ENCODE measurements around the gene FBN1. TPM values are rescaled to one million over a fixed set of nuclear protein-coding genes. Genes with fewer than 3 reads are reported as not detected.
A peak's percentile ranks its signal among the peaks of the same experiment; 100 is the strongest.

Gene FBN1
- polyA plus RNA-seq, 6 donors from 2014 or later: 0.03 TPM; not detected in 5

GRCh38 chr15:48560321-48561051 is 85.0 kb downstream of the FBN1 start:
- H3K4me3 Mint-ChIP-seq: no peak overlapping the region
- H3K9me3 Mint-ChIP-seq: no peaks in the 10 kb centered on the region
- ATAC-seq (ENCODE audit: low read depth in 2 of 2) (no peak), DNase-seq (no peak)
- no peaks in the 10 kb centered on the region for H3K4me1 Mint-ChIP-seq
- peaks cover 0 to 8% (median 0%) of the 10 kb centered on the region in 3 donors for H3K27me3 Mint-ChIP-seq
- H3K36me3 Mint-ChIP-seq: no peaks in the 10 kb centered on the region
- no peak overlapping the region for H3K27ac Mint-ChIP-seq

- ATAC-seq (ENCODE audit: low read depth in 2 of 2): no peak
- Mint-ChIP-seq H3K27me3 (peaks cover 0 to 8% (median 0%) of the 10 kb centered on the region in 3 donors), H3K27ac (no peak overlapping the region), H3K4me1 (no peaks in the 10 kb centered on the region), H3K9me3 (no peaks in the 10 kb centered on the region), H3K4me3 (no peak overlapping the region), H3K36me3 (no peaks in the 10 kb centered on the region)
- no peak for DNase-seq
These were observed 86.2 kb downstream of the FBN1 start for GRCh38 chr15:48559285-48559684.

GRCh38 chr15:48558226-48558625 is 87.3 kb downstream of the FBN1 start:
- H3K36me3 Mint-ChIP-seq: no peaks in the 10 kb centered on the region
- H3K9me3 Mint-ChIP-seq: no peaks in the 10 kb centered on the region
- no peak for DNase-seq
- H3K4me3 Mint-ChIP-seq: no peak overlapping the region
- ATAC-seq (ENCODE audit: low read depth in 2 of 2): no peak
- H3K27me3 Mint-ChIP-seq: peaks cover 0 to under 1% (median 0%) of the 10 kb centered on the region in 3 donors
- H3K4me1 Mint-ChIP-seq: no peaks in the 10 kb centered on the region
- H3K27ac Mint-ChIP-seq: no peak overlapping the region

GRCh38 chr15:48557335-48557734 is 88.2 kb downstream of the FBN1 start:
- no peak overlapping the region for H3K27ac Mint-ChIP-seq
- no peaks in the 10 kb centered on the region for H3K4me1 Mint-ChIP-seq
- no peak for ATAC-seq (ENCODE audit: low read depth in 2 of 2)
- no peak overlapping the region for H3K4me3 Mint-ChIP-seq
- H3K27me3 Mint-ChIP-seq: no peaks in the 10 kb centered on the region
- no peak for DNase-seq
- no peaks in the 10 kb centered on the region for H3K9me3 Mint-ChIP-seq
- H3K36me3 Mint-ChIP-seq: no peaks in the 10 kb centered on the region

- ATAC-seq (ENCODE audit: low read depth in 2 of 2) (no peak), DNase-seq (no peak)
- Mint-ChIP-seq H3K4me1 (no peaks in the 10 kb centered on the region), H3K36me3 (no peaks in the 10 kb centered on the region), H3K4me3 (no peak overlapping the region), H3K27ac (no peak overlapping the region), H3K9me3 (no peaks in the 10 kb centered on the region), H3K27me3 (no peaks in the 10 kb centered on the region)
These were observed 89.2 kb downstream of the FBN1 start for GRCh38 chr15:48556159-48556897.

GRCh38 chr15:48555241-48555881 is 90.1 kb downstream of the FBN1 start:
- no peaks in the 10 kb centered on the region for H3K4me1 Mint-ChIP-seq
- H3K27ac Mint-ChIP-seq: no peak overlapping the region
- no peak for ATAC-seq (ENCODE audit: low read depth in 2 of 2)
- no peak for DNase-seq
- H3K9me3 Mint-ChIP-seq: no peaks in the 10 kb centered on the region
- no peaks in the 10 kb centered on the region for H3K27me3 Mint-ChIP-seq
- H3K36me3 Mint-ChIP-seq: no peaks in the 10 kb centered on the region
- no peak overlapping the region for H3K4me3 Mint-ChIP-seq

- Mint-ChIP-seq H3K9me3 (no peaks in the 10 kb centered on the region), H3K4me1 (no peaks in the 10 kb centered on the region)
These were observed 91.4 kb downstream of the FBN1 start for GRCh38 chr15:48554112-48554511.

GRCh38 chr15:48553559-48553958 is 92.0 kb downstream of the FBN1 start:
- Mint-ChIP-seq H3K4me1 (no peaks in the 10 kb centered on the region), H3K36me3 (no peaks in the 10 kb centered on the region), H3K9me3 (no peaks in the 10 kb centered on the region), H3K27me3 (no peaks in the 10 kb centered on the region), H3K4me3 (no peak overlapping the region), H3K27ac (no peak overlapping the region)
- no peak for DNase-seq
- no peak for ATAC-seq (ENCODE audit: low read depth in 2 of 2)

More at GRCh38 chr15:48554112-48554511, 91.4 kb downstream of the FBN1 start:
- Mint-ChIP-seq H3K4me3 (no peak overlapping the region), H3K27me3 (no peaks in the 10 kb centered on the region), H3K27ac (no peak overlapping the region), H3K36me3 (no peaks in the 10 kb centered on the region)
- no peak for DNase-seq
- no peak for ATAC-seq (ENCODE audit: low read depth in 2 of 2)

- H3K27me3 Mint-ChIP-seq: no peaks in the 10 kb centered on the region
- H3K27ac Mint-ChIP-seq: no peak overlapping the region
These were observed 94.5 kb downstream of the FBN1 start for GRCh38 chr15:48550822-48551525.

GRCh38 chr15:48548455-48548854 is 97.1 kb downstream of the FBN1 start:
- ATAC-seq (ENCODE audit: low read depth in 2 of 2) (no peak), DNase-seq (no peak)
- no peaks in the 10 kb centered on the region for H3K4me1 Mint-ChIP-seq
- peak overlapping the region in 1 of 6 donors; percentile 13 for H3K27ac Mint-ChIP-seq
- H3K27me3 Mint-ChIP-seq: no peaks in the 10 kb centered on the region
- no peaks in the 10 kb centered on the region for H3K9me3 Mint-ChIP-seq
- H3K36me3 Mint-ChIP-seq: no peaks in the 10 kb centered on the region
- no peak overlapping the region for H3K4me3 Mint-ChIP-seq

More at GRCh38 chr15:48550822-48551525, 94.5 kb downstream of the FBN1 start:
- Mint-ChIP-seq H3K4me3 (no peak overlapping the region), H3K9me3 (no peaks in the 10 kb centered on the region), H3K4me1 (no peaks in the 10 kb centered on the region), H3K36me3 (no peaks in the 10 kb centered on the region)
- no peak for ATAC-seq (ENCODE audit: low read depth in 2 of 2)
- DNase-seq: no peak

GRCh38 chr15:48547286-48547685 is 98.2 kb downstream of the FBN1 start:
- Mint-ChIP-seq H3K4me3 (no peak overlapping the region), H3K36me3 (no peaks in the 10 kb centered on the region), H3K9me3 (no peaks in the 10 kb centered on the region), H3K27ac (no peak overlapping the region), H3K27me3 (no peaks in the 10 kb centered on the region), H3K4me1 (no peaks in the 10 kb centered on the region)
- DNase-seq (no peak), ATAC-seq (ENCODE audit: low read depth in 2 of 2) (no peak)

GRCh38 chr15:48546296-48546695 is 99.2 kb downstream of the FBN1 start:
- H3K36me3 Mint-ChIP-seq: no peaks in the 10 kb centered on the region
- no peak overlapping the region for H3K4me3 Mint-ChIP-seq
- ATAC-seq (ENCODE audit: low read depth in 2 of 2) (no peak), DNase-seq (no peak)
- no peaks in the 10 kb centered on the region for H3K4me1 Mint-ChIP-seq
- H3K27ac Mint-ChIP-seq: no peak overlapping the region
- H3K9me3 Mint-ChIP-seq: no peaks in the 10 kb centered on the region
- H3K27me3 Mint-ChIP-seq: no peaks in the 10 kb centered on the region

- DNase-seq (no peak), ATAC-seq (ENCODE audit: low read depth in 2 of 2) (no peak)
- no peak overlapping the region for H3K4me3 Mint-ChIP-seq
- no peaks in the 10 kb centered on the region for H3K27me3 Mint-ChIP-seq
- H3K36me3 Mint-ChIP-seq: no peaks in the 10 kb centered on the region
- H3K27ac Mint-ChIP-seq: no peak overlapping the region
- H3K9me3 Mint-ChIP-seq: no peaks in the 10 kb centered on the region
- no peaks in the 10 kb centered on the region for H3K4me1 Mint-ChIP-seq
These were observed 100.7 kb downstream of the FBN1 start for GRCh38 chr15:48544778-48545177.

All from naive B cell (primary cell).